Coronary artery (tissue), 2 donors: ENCODE data around the gene ETDC.

Experiments used
- DNase-seq: peaks from one replicate; pipeline ENCODE4 v3.0.0-alpha.2; 2017; ENCODE audit warnings: low spot score
- H3K27ac ChIP-seq, 2 donors: fragments of 200-600 bp; sonication (generic); one replicate each; pipeline ENCODE4 v1.5.1; 2016 to 2019
- H3K4me3 ChIP-seq: fragments of 200-600 bp; sonication (generic); 2 replicates; pipeline ENCODE4 v1.5.1; 2016; ENCODE audit warnings: mild to moderate bottlenecking, moderate library complexity
- CTCF ChIP-seq: fragments of 200-600 bp; sonication (generic); IDR thresholded peaks from one replicate; pipeline ENCODE4 v1.5.1; 2019; ENCODE audit warnings: antibody characterized with exemption

Gene ETDC

DNA sequence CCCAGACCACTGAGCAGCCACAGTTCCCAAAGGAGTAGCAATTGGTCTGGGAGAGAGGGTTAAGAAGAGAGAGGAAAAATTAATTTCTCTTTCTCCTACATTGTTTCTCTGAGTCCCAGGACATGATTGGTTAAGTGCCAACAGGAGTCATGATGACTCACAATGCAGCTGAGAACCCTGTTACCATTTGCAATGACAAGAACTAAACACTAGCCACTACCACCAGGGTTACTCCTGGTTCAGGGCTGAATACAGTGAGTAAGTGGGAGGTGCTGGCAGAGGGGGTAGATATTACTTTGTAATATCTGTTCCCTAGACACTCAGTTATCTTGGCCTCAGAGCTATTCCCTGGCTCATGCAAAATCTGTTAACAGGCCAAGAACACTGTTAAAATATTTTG, 18.0 kb downstream of the ETDC start:
- TF ChIP-seq CTCF = no peak
- no peak for DNase-seq
- H3K4me3 ChIP-seq = no peak overlapping the region
- H3K27ac ChIP-seq = no peak overlapping the region

DNA sequence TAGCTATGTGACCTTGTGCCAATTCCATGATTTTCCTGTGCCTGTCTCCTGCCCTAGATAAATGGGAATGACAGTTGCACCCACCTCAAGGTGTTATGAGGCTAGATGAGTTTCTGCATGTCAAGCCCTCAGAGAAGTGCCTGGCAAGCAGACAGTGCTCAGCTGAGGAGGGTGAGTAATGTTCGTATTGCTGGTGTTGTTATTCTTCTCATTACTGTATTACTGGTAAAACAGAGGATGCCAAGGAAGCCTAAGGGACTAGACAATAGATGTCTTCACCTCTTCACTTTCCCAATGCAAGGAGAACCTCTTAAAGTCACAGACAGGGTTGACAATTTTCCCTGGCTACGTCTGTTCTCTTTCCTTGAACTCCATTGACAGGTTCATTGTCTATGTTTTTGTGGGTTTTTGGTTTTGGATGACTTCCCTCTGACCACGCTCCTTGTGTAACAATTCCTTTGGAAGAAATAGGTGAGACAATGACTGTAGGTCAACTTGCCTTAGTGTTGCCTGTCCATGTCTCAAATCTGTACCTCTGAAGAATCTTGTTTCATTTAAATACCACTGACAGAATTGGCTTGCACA, 19.2 kb downstream of the ETDC start:
- no peak overlapping the region for H3K27ac ChIP-seq
- no peak for DNase-seq
- no peak overlapping the region for H3K4me3 ChIP-seq
- TF ChIP-seq CTCF = no peak

DNA sequence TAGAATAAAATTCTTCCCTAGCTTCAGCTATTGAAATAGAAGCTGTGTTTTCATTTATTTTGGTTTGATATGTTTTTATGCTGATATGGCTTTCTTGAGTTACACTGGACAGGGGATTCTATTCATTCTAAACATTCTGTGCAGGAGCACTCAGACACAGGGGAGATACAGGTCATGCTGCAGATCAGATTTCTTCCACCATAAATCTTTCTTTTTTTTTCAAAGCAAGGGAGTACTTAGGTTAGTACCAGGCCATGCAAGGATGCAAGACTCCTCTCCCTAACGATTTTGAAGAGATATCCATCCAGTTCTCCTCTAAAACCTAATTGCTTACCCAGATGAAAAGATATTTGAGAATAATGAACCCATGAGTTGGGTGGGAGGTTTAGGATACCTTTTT, 21.4 kb downstream of the ETDC start:
- TF ChIP-seq CTCF = no peak
- Histone ChIP-seq H3K27ac (no peak overlapping the region), H3K4me3 (no peak overlapping the region)
- no peak for DNase-seq

DNA sequence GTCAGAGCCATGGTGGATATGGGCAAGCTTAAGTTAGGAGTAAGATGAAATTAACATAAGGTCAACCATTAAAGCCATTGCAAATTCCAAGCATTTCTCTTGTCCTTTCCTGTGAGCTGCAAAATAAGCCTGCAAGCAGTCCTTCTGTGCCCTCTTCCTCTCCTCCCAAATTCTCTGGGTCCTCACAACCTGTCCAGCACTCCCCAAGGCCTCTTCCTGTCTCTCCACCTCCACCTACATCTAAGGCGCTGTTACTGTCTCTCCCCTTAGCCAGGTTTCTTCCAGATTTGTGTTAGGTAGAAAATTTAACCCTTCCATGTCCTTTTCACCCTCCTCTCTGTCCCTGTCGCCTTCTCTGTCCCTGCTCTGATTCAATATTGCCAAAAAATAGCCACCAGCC, 22.2 kb downstream of the ETDC start:
- TF ChIP-seq CTCF = no peak
- no peak for DNase-seq
- H3K4me3 ChIP-seq = no peak overlapping the region
- H3K27ac ChIP-seq = no peak overlapping the region

- H3K4me3 ChIP-seq = peak overlapping the region; percentile 72
- no peak overlapping the region for H3K27ac ChIP-seq
- no peak for DNase-seq
- no peak for TF ChIP-seq CTCF
These were observed 31.6 kb downstream of the ETDC start for GRCh38 chrX:135340831-135341230.

DNA sequence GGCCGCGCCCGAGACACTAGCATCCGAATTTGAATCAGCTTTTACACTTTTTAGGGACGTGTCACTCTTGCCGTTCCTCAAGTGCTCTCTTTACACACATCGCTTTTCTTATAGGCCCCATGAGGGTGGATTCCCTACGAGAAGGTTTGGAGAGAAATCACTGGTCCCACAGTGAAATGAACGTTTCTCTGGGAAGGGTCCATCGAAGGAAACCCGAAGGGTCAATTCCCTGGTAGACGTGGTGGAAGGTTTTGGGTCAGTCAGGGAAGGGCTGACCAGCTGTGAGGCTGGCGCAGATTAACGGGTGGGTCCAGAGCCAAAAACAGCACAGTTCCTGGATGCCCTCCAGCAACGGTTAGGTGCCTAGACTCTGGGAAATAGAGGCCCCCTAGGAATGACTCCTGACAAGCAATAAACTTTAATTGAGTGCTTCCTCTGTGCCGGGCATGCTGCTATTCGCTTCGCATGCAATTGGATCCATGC, 35.9 kb downstream of the ETDC start:
- Histone ChIP-seq H3K4me3 (peak overlapping the region; percentile 72), H3K27ac (peak overlapping the region; percentile 83 to 96)
- TF ChIP-seq CTCF = no peak
- DNase-seq = no peak

DNA sequence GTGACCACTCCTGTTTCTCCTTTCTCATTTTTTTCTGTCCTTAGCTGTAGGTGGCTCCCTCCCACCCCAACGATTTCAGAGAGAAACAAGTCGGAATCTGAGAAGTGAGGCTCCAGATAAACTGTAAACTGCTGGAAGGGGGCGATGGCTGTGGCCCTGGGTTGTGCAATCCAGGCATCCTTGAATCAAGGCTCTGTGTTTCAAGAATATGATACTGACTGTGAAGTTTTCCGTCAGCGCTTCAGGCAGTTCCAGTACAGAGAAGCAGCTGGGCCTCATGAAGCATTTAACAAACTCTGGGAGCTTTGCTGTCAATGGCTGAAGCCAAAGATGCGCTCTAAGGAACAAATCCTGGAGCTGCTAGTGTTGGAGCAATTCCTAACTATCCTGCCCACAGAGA, 37.7 kb downstream of the ETDC start:
- no peak for TF ChIP-seq CTCF
- H3K27ac ChIP-seq = no peak overlapping the region
- DNase-seq = no peak
- no peak overlapping the region for H3K4me3 ChIP-seq
